SK-N-SH (cell line): Measurements from ENCODE around the gene RAB11FIP5. TPM values are rescaled to one million over a fixed set of nuclear protein-coding genes. Genes with fewer than 3 reads are reported as not detected.
"Not testable (repeated sequence)": the region's sequence is repeated elsewhere in the genome, so short reads cannot be mapped to it uniquely, and the experiment has no call there.

ENCODE experiments used
- CTCF ChIA-PET: fragments of 300-600, 350-600 bp; formaldehyde crosslinking; extraction: SDS; loops from one replicate; lab custom pipeline; 2021; lab: Yijun Ruan, JAX
- POLR2A ChIA-PET: fragments of 350-600 bp; sonication (Branson Sonifier 250); formaldehyde crosslinking; extraction: SDS; loops from one replicate; lab custom pipeline; 2020; ENCODE audit warnings: antibody characterized with exemption, inconsistent platforms; lab: Yijun Ruan, JAX
- DNase-seq: peaks from one replicate; pipeline ENCODE4 v3.0.0; 2012
- H2AFZ ChIP-seq: fragments of 200-600 bp; sonication (generic); 2 replicates; pipeline ENCODE4 v1.8.1; 2016; ENCODE audit warnings: antibody characterized with exemption, mild to moderate bottlenecking, low read depth
- H3F3A ChIP-seq: fragments of 200-600 bp; sonication (generic); replicated peaks from 2 replicates; pipeline ENCODE3; 2016; ENCODE audit warnings: antibody characterized with exemption, mild to moderate bottlenecking; ENCODE audit not compliant: insufficient read depth
- H3K27ac ChIP-seq, 2 experiments: fragments of 200-500 bp in 1 of 2; fragments of 200-600 bp in 1 of 2; sonication (Bioruptor generic) in 1 of 2; sonication (generic), shearing (Covaris generic) in 1 of 2; 2 replicates each; pipeline versions ENCODE4 v1.5.1 to v1.6.1; 2014 to 2016; ENCODE audit warnings: low read depth in 2 of 2, inconsistent platforms in 1 of 2, low read length in 1 of 2, mild to moderate bottlenecking in 1 of 2, mixed read lengths in 1 of 2
- H3K27me3 ChIP-seq: fragments of 200-600 bp; sonication (generic), shearing (Covaris generic); 2 replicates; pipeline ENCODE4 v1.6.1; 2016; ENCODE audit warnings: mixed run types; ENCODE audit not compliant: insufficient read depth
- H3K36me3 ChIP-seq, 2 experiments: fragments of 200-500 bp in 1 of 2; fragments of 200-600 bp in 1 of 2; sonication (Bioruptor generic) in 1 of 2; sonication (generic) in 1 of 2; replicated peaks in 1 of 2; 2 replicates each; pipeline versions ENCODE3 to v1.5.1; 2014 to 2016; ENCODE audit warnings: low read length in 1 of 2, mild to moderate bottlenecking in 1 of 2; ENCODE audit not compliant: insufficient read depth in 2 of 2, control insufficient read depth in 1 of 2
- H3K4me1 ChIP-seq, 2 experiments: fragments of 200-500 bp in 1 of 2; fragments of 200-600 bp in 1 of 2; sonication (Bioruptor generic) in 1 of 2; sonication (generic), shearing (Covaris generic) in 1 of 2; 2 replicates each; pipeline versions ENCODE4 v1.5.1 to v1.6.1; 2014 to 2016; ENCODE audit warnings: low read depth in 1 of 2, low read length in 1 of 2, mixed run types in 1 of 2; ENCODE audit not compliant: insufficient read depth in 2 of 2, control insufficient read depth in 1 of 2
- H3K4me2 ChIP-seq: fragments of 200-600 bp; sonication (generic), shearing (Covaris generic); 2 replicates; pipeline ENCODE4 v1.6.1; 2017; ENCODE audit warnings: mixed run types
- H3K4me3 ChIP-seq, 2 experiments: fragments of 200-500 bp in 1 of 2; fragments of 200-600 bp in 1 of 2; sonication (Bioruptor generic) in 1 of 2; sonication (generic), shearing (Covaris generic) in 1 of 2; 2 replicates each; pipeline versions ENCODE4 v1.5.1 to v1.8.1; 2014 to 2016; ENCODE audit warnings: low read depth in 2 of 2, inconsistent platforms in 1 of 2, low read length in 1 of 2, mild to moderate bottlenecking in 1 of 2, mixed read lengths in 1 of 2, moderate library complexity in 1 of 2
- H3K79me2 ChIP-seq: fragments of 200-600 bp; sonication (generic); 2 replicates; pipeline ENCODE4 v1.8.1; 2017; ENCODE audit warnings: mild to moderate bottlenecking; ENCODE audit not compliant: insufficient read depth
- H3K9ac ChIP-seq: fragments of 200-600 bp; sonication (generic); 2 replicates; pipeline ENCODE4 v1.6.1; 2017; ENCODE audit warnings: mixed run types
- H3K9me2 ChIP-seq: fragments of 200-600 bp; sonication (generic); 2 replicates; pipeline ENCODE4 v1.6.1; 2017; ENCODE audit warnings: mixed run types
- H3K9me3 ChIP-seq: fragments of 200-600 bp; sonication (generic); 2 replicates; pipeline ENCODE4 v1.6.1; 2017; ENCODE audit warnings: mixed run types, mild to moderate bottlenecking, moderate library complexity
- H4K20me1 ChIP-seq: fragments of 200-600 bp; sonication (generic); 2 replicates; pipeline ENCODE4 v1.6.1; 2017; ENCODE audit warnings: mild to moderate bottlenecking, mixed run types; ENCODE audit not compliant: insufficient read depth
- ELF1 ChIP-seq: IDR thresholded peaks from 2 replicates; pipeline ENCODE4 v1.4.0; 2012
- FOXJ3 ChIP-seq: sonication (generic); formaldehyde crosslinking; IDR thresholded peaks from 2 replicates; pipeline ENCODE4 v1.5.1; 2020; ENCODE audit warnings: mild to moderate bottlenecking, missing genetic modification reagents
- GATA2 ChIP-seq: sonication (generic); formaldehyde crosslinking; IDR thresholded peaks from 2 replicates; pipeline ENCODE4 v1.5.0; 2020; ENCODE audit warnings: mild to moderate bottlenecking, missing genetic modification reagents
- NFIC ChIP-seq: IDR thresholded peaks from 2 replicates; pipeline ENCODE4 v1.4.0; 2012; ENCODE audit warnings: borderline replicate concordance
- NRF1 ChIP-seq: IDR thresholded peaks from 2 replicates; pipeline ENCODE4 v1.6.1; 2012; ENCODE audit warnings: low read depth, mild to moderate bottlenecking, low read length
- POLR2AphosphoS5 ChIP-seq: IDR thresholded peaks from 2 replicates; pipeline ENCODE4 v1.6.1; 2012; ENCODE audit warnings: low read depth, low read length
- RXRA ChIP-seq: IDR thresholded peaks from 2 replicates; pipeline ENCODE4 v1.4.0; 2012; ENCODE audit warnings: low read depth, mild to moderate bottlenecking, borderline replicate concordance
- SIN3A ChIP-seq: IDR thresholded peaks from 2 replicates; pipeline ENCODE4 v1.6.1; 2012; ENCODE audit warnings: low read depth, mild to moderate bottlenecking, low read length, moderate library complexity, borderline replicate concordance
- TEAD4 ChIP-seq: IDR thresholded peaks from 2 replicates; pipeline ENCODE4 v1.4.0; 2012; ENCODE audit warnings: mild to moderate bottlenecking, borderline replicate concordance; ENCODE audit not compliant: insufficient read depth
- WGBS: methylation state at CpG from one replicate; pipeline ENCODE4 v1.1.6; 2017; ENCODE audit warnings: low lambda C conversion rate; 5-methylcytosine and 5-hydroxymethylcytosine counted together
- polyA plus RNA-seq, 3 experiments: library from polyadenylated mRNA; depleted of rRNA; stranded (reverse); fragments of >200 nt; gene quantifications; 2 replicates each; pipeline ENCODE4 v1.2.3, GENCODE V29; 2012
- TF ChIP-seq, protein P1 (sequence below): IDR thresholded peaks from 2 replicates; pipeline ENCODE4 v1.6.1; 2012; ENCODE audit warnings: mild to moderate bottlenecking, low read depth, low read length, moderate library complexity
- TF ChIP-seq, protein P2 (sequence below): IDR thresholded peaks from 2 replicates; pipeline ENCODE4; 2012
- TF ChIP-seq, protein P3 (sequence below): fragments of 150-350 bp; IDR thresholded peaks from 2 replicates; pipeline ENCODE4 v1.6.1; 2016; ENCODE audit warnings: mild to moderate bottlenecking, low read depth, low read length
- TF ChIP-seq, protein P4 (sequence below): fragments of 200-600 bp; sonication (generic); IDR thresholded peaks from 2 replicates; pipeline ENCODE4 v1.6.1; 2017; ENCODE audit warnings: antibody characterized with exemption, mild to moderate bottlenecking, moderate library complexity

RAB11FIP5 gene
- polyA plus RNA-seq, 1 of the 3 experiments (the other 2 are of a cell fraction): 17.1 TPM

DNA sequence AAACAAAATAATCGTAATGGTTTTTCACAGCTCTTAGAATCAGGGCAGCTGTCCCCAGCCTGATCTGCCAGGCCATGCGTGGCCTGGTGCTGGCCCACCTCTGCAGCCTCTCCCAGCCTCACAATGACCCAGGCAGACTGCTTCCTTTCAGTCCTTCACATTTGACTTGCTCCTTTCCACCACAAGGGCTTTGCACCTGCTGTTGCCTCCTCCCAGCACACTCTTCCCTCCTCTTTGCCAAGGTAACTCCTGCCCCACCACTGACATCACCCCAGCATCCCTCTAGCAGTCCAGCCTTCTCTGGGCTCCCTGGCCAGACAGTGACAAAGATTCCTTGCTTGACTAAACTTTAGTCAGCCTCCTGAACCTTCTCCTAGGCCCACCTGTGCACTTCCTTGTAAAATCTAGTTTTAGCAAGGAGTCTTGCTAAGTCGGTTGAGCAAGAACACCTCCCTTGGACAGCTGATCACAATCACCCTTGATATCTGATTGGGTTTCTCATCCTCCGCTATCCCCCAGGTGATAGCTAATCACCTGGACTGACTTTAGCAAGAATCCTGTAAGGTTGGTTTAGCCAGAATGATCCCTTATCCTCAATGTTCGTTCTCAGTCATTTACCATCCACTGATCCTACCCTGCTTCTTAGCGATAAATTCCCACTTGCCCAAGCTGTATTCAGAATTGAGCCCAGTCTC lies 16.2 kb upstream of the RAB11FIP5 start (continued):
- TF ChIP-seq, protein P1, sequence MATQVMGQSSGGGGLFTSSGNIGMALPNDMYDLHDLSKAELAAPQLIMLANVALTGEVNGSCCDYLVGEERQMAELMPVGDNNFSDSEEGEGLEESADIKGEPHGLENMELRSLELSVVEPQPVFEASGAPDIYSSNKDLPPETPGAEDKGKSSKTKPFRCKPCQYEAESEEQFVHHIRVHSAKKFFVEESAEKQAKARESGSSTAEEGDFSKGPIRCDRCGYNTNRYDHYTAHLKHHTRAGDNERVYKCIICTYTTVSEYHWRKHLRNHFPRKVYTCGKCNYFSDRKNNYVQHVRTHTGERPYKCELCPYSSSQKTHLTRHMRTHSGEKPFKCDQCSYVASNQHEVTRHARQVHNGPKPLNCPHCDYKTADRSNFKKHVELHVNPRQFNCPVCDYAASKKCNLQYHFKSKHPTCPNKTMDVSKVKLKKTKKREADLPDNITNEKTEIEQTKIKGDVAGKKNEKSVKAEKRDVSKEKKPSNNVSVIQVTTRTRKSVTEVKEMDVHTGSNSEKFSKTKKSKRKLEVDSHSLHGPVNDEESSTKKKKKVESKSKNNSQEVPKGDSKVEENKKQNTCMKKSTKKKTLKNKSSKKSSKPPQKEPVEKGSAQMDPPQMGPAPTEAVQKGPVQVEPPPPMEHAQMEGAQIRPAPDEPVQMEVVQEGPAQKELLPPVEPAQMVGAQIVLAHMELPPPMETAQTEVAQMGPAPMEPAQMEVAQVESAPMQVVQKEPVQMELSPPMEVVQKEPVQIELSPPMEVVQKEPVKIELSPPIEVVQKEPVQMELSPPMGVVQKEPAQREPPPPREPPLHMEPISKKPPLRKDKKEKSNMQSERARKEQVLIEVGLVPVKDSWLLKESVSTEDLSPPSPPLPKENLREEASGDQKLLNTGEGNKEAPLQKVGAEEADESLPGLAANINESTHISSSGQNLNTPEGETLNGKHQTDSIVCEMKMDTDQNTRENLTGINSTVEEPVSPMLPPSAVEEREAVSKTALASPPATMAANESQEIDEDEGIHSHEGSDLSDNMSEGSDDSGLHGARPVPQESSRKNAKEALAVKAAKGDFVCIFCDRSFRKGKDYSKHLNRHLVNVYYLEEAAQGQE: no peak
- no peak for TF ChIP-seq FOXJ3
- TF ChIP-seq ELF1: no peak
- TF ChIP-seq POLR2AphosphoS5: no peak
- TF ChIP-seq, protein P2, sequence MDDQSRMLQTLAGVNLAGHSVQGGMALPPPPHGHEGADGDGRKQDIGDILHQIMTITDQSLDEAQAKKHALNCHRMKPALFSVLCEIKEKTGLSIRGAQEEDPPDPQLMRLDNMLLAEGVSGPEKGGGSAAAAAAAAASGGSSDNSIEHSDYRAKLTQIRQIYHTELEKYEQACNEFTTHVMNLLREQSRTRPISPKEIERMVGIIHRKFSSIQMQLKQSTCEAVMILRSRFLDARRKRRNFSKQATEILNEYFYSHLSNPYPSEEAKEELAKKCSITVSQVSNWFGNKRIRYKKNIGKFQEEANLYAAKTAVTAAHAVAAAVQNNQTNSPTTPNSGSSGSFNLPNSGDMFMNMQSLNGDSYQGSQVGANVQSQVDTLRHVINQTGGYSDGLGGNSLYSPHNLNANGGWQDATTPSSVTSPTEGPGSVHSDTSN: no peak
- TF ChIP-seq NRF1: no peak
- TF ChIP-seq, protein P3, sequence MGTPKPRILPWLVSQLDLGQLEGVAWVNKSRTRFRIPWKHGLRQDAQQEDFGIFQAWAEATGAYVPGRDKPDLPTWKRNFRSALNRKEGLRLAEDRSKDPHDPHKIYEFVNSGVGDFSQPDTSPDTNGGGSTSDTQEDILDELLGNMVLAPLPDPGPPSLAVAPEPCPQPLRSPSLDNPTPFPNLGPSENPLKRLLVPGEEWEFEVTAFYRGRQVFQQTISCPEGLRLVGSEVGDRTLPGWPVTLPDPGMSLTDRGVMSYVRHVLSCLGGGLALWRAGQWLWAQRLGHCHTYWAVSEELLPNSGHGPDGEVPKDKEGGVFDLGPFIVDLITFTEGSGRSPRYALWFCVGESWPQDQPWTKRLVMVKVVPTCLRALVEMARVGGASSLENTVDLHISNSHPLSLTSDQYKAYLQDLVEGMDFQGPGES: no peak
- no peak for TF ChIP-seq SIN3A
- TF ChIP-seq TEAD4: no peak

DNA sequence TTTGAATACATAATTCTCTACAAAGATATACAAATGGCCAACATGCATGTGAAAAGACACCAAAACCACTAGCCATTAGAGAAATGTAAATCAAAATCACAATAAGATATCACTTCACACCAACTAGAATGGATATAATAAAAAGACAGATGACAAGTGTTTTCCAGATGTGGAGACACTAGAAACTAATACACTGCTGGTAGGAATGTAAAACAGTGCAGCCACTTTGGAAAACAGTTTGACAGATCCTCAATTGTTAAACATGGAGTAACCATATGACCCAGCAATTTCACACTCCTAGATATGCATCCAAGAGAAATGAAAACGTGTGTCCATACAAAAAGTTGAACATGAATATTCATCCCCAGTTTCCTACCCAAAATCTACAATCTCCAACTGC lies 9.8 kb upstream of the RAB11FIP5 start:
- WGBS: 6% methylated on average over 1 of the region's 1 CpG
- Histone ChIP-seq H2AFZ (no peak overlapping the region), H3K4me2 (no peak overlapping the region), H3K79me2 (no peaks in the 10 kb centered on the region), H3K4me1 (peaks cover 0 to 3% of the 10 kb centered on the region in 2 experiments; a peak in 1 of 4 replicates), H4K20me1 (no peaks in the 10 kb centered on the region), H3K36me3 (no peaks in the 10 kb centered on the region), H3K9me3 (no peaks in the 10 kb centered on the region), H3K27me3 (no peaks in the 10 kb centered on the region), H3K27ac (no peak overlapping the region), H3K9ac (no peak overlapping the region), H3K9me2 (no peaks in the 10 kb centered on the region), H3F3A (peaks cover 3% of the 10 kb centered on the region), H3K4me3 (no peak overlapping the region)
- POLR2A ChIA-PET: no interaction called here
- TF ChIP-seq TEAD4 (no peak), NFIC (no peak), RXRA (no peak), ELF1 (no peak), GATA2 (CRISPR knock-in tag) (no peak)
- TF ChIP-seq, protein P2: no peak
- TF ChIP-seq, protein P4, sequence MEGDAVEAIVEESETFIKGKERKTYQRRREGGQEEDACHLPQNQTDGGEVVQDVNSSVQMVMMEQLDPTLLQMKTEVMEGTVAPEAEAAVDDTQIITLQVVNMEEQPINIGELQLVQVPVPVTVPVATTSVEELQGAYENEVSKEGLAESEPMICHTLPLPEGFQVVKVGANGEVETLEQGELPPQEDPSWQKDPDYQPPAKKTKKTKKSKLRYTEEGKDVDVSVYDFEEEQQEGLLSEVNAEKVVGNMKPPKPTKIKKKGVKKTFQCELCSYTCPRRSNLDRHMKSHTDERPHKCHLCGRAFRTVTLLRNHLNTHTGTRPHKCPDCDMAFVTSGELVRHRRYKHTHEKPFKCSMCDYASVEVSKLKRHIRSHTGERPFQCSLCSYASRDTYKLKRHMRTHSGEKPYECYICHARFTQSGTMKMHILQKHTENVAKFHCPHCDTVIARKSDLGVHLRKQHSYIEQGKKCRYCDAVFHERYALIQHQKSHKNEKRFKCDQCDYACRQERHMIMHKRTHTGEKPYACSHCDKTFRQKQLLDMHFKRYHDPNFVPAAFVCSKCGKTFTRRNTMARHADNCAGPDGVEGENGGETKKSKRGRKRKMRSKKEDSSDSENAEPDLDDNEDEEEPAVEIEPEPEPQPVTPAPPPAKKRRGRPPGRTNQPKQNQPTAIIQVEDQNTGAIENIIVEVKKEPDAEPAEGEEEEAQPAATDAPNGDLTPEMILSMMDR: no peak
- no peak for DNase-seq
- CTCF ChIA-PET: no interaction called here

DNA sequence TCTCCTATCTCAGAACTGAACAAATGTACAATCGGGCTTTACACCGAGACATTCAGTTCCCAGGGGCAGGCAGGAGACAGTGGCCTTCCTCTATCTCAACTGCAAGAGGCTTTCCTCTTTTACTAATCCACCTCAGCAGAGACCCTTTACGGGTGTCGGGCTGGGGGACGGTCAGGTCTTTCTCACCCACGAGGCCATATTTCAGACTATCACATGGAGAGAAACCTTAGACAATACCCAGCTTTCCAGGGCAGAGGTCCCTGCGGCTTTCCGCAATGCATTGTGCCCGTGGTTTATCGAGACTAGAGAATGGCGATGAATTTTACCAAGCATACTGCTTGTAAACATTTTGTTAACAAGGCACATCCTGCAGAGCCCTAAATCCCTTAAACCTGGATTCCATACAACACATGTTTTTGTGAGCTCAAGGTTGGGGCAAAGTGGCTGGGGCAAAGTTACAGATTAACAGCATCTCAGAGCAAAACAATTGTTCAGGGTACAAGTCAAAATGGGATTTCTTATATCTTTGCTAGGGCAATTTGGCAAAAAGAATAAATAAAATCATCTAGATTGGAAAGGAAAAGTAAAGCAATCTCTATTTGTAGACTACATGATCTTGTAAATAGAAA lies 7.0 kb upstream of the RAB11FIP5 start:
- H3K9ac ChIP-seq, POLR2A ChIA-PET: not testable (repeated sequence)

More for the DNA sequence above, 7.0 kb upstream of the RAB11FIP5 start:
- not testable (repeated sequence) for H4K20me1 ChIP-seq, H3K27me3 ChIP-seq, H3K4me3 ChIP-seq, H3K79me2 ChIP-seq, H2AFZ ChIP-seq, H3K4me1 ChIP-seq, H3K4me2 ChIP-seq, DNase-seq, H3K9me2 ChIP-seq, H3K27ac ChIP-seq, H3K9me3 ChIP-seq, H3K36me3 ChIP-seq
- WGBS: 90% methylated on average over 11 of the region's 11 CpGs
- peaks cover 14% of the 10 kb centered on the region for H3F3A ChIP-seq
- CTCF ChIA-PET: interaction anchor here (0.6 to 1.6 kb wide), 3 partner anchors 35 to 58 kb away, joined by 3 to 4 read pairs (median 3); no protein-coding TSS in a partner anchor
